Sigmoid colon (tissue), 4 donors: ENCODE data around the gene CDKAL1.

Experiments
- CTCF ChIP-seq, 4 experiments: fragments of 450-650 bp in 3 of 4; fragments of 200-600 bp in 1 of 4; IDR thresholded peaks; one replicate each; pipeline ENCODE4 v1.5.1; 2016 to 2019; ENCODE audit warnings: antibody characterized with exemption in 4 of 4, mild to moderate bottlenecking in 3 of 4, moderate library complexity in 2 of 4
- EP300 ChIP-seq, 4 donors: sonication (generic); formaldehyde crosslinking; IDR thresholded peaks; one replicate each; pipeline ENCODE4 v1.6.1; 2017; ENCODE audit warnings: antibody characterized with exemption in 4 of 4
- POLR2A ChIP-seq, 2 donors: fragments of 450-650 bp; IDR thresholded peaks; one replicate each; pipeline ENCODE4 v1.6.1; 2016; ENCODE audit warnings: antibody characterized with exemption in 2 of 2, mild to moderate bottlenecking in 2 of 2, moderate library complexity in 2 of 2
- POLR2AphosphoS5 ChIP-seq, 4 donors: sonication (generic); formaldehyde crosslinking; IDR thresholded peaks; one replicate each; pipeline ENCODE4 v1.6.1; 2017; ENCODE audit warnings: antibody characterized with exemption in 4 of 4

- TF ChIP-seq POLR2A (IDR thresholded peaks at IDR 0.05) (no peak), CTCF (IDR thresholded peaks at IDR 0.05) (no peak), POLR2AphosphoS5 (IDR thresholded peaks at IDR 0.05) (no peak), EP300 (IDR thresholded peaks at IDR 0.05) (no peak)
Observed at GRCh38 chr6:21091411-21091810, 557.2 kb downstream of the CDKAL1 start.
